PC-3 (cell line): ENCODE results near the gene CFAP299.

Experiments used
- CTCF ChIP-seq: fragments of 300-600 bp; sonication (generic); conservative IDR thresholded peaks from 2 replicates; pipeline ENCODE4 v1.5.1; 2017; ENCODE audit warnings: antibody characterized with exemption, low read depth, mild to moderate bottlenecking, low read length
- EZH2 ChIP-seq: fragments of 300-600 bp; sonication (generic); IDR thresholded peaks from one replicate; pipeline ENCODE4 v1.6.1; 2017; ENCODE audit warnings: antibody characterized with exemption, mild to moderate bottlenecking, low read length; ENCODE audit not compliant: unreplicated experiment
- EZH2phosphoT487 ChIP-seq: fragments of 300-600 bp; sonication (generic); IDR thresholded peaks from 2 replicates; pipeline ENCODE4 v1.6.1; 2018; ENCODE audit warnings: mild to moderate bottlenecking, antibody characterized with exemption, low read length, borderline replicate concordance

GRCh38 chr4:80413086-80413485 is 77.6 kb downstream of the CFAP299 start:
- TF ChIP-seq CTCF (no peak), EZH2phosphoT487 (no peak), EZH2 (no peak)
